Tibial nerve (tissue), 4 donors: Measurements from ENCODE around the gene PTPRD. TPM values are rescaled to one million over a fixed set of nuclear protein-coding genes. Genes with fewer than 3 reads are reported as not detected.

Experiments
- DNase-seq, 2 donors: peaks; one replicate each; pipeline ENCODE4 v3.0.0-alpha.2; 2019; ENCODE audit warnings: low spot score in 2 of 2
- H3K27ac ChIP-seq, 4 donors: fragments of 200-600 bp; sonication (generic) in 3 of 4; one replicate each; pipeline ENCODE4 v1.5.1; 2017 to 2019; ENCODE audit warnings: mild to moderate bottlenecking in 1 of 4
- H3K27me3 ChIP-seq, 2 donors: fragments of 200-600 bp; sonication (generic) in 1 of 2; one replicate each; pipeline versions ENCODE4 v1.5.1 to v1.6.0; 2017 to 2019
- H3K36me3 ChIP-seq, 3 donors: fragments of 200-600 bp; sonication (generic); one replicate each; pipeline ENCODE4 v1.5.1; 2018 to 2019
- H3K4me1 ChIP-seq, 4 donors: fragments of 200-600 bp; sonication (generic) in 3 of 4; one replicate each; pipeline ENCODE4 v1.5.1; 2017 to 2019
- H3K4me3 ChIP-seq, 4 donors: fragments of 200-600 bp; sonication (generic) in 3 of 4; one replicate each; pipeline ENCODE4 v1.5.1; 2017 to 2019; ENCODE audit warnings: mild to moderate bottlenecking in 1 of 4, moderate library complexity in 1 of 4
- H3K9me3 ChIP-seq, 4 donors: fragments of 200-600 bp; sonication (generic) in 3 of 4; one replicate each; pipeline ENCODE4 v1.5.1; 2017 to 2019
- EP300 ChIP-seq, 2 donors: sonication (generic); formaldehyde crosslinking; IDR thresholded peaks; one replicate each; pipeline ENCODE4 v1.6.1; 2017; ENCODE audit warnings: antibody characterized with exemption in 2 of 2, mild to moderate bottlenecking in 1 of 2
- POLR2A ChIP-seq, 2 donors: fragments of 450-650 bp; IDR thresholded peaks; one replicate each; pipeline ENCODE4 v1.6.1; 2017; ENCODE audit warnings: antibody characterized with exemption in 2 of 2, mild to moderate bottlenecking in 2 of 2, moderate library complexity in 2 of 2
- WGBS, 2 donors: methylation state at CpG; one replicate each; pipeline ENCODE4 v1.1.5; 2018; 5-methylcytosine and 5-hydroxymethylcytosine counted together
- total RNA-seq, 4 donors: library from RNA; depleted of rRNA; stranded (reverse); fragments of >200 nt; gene quantifications; one replicate each; pipeline ENCODE4 v1.1.0, GENCODE V29; 2016
- TF ChIP-seq, protein P1 (sequence below), 5 experiments: fragments of 200-600 bp in 3 of 5; fragments of 450-650 bp in 2 of 5; sonication (generic) in 3 of 5; IDR thresholded peaks; one replicate each; pipeline ENCODE4 v1.5.1; 2016 to 2019; ENCODE audit warnings: antibody characterized with exemption in 5 of 5, mild to moderate bottlenecking in 3 of 5, moderate library complexity in 2 of 5

PTPRD gene
- total RNA-seq, 4 donors from 2014 or later: 1.7 to 13.2 (median 5.1) TPM

DNA sequence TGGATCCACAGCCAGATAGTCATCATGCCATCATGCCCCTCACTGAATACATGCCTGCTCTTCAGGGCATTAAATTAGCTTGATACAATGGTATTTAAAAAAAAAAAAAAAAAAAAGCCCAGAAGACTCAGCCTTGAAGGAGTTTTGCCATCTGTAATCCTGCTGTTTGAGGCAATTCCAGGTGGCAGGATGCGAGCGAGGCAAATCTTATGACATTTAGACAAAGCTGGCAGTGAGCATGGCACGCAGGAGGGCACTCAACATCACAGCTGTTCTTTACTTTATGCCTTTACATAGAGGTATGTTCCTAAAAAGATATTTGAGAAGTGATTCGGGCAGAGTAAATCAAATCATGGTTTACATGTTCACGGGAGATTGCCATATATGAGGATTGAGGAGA is 2121.2 kb downstream of the PTPRD start:
- WGBS, 2 donors: 92 to 96% methylated on average over 5 of the region's 5 CpGs
- H3K9me3 ChIP-seq: no peaks in the 10 kb centered on the region
- TF ChIP-seq POLR2A (IDR thresholded peaks at IDR 0.05): no peak
- TF ChIP-seq, protein P1, sequence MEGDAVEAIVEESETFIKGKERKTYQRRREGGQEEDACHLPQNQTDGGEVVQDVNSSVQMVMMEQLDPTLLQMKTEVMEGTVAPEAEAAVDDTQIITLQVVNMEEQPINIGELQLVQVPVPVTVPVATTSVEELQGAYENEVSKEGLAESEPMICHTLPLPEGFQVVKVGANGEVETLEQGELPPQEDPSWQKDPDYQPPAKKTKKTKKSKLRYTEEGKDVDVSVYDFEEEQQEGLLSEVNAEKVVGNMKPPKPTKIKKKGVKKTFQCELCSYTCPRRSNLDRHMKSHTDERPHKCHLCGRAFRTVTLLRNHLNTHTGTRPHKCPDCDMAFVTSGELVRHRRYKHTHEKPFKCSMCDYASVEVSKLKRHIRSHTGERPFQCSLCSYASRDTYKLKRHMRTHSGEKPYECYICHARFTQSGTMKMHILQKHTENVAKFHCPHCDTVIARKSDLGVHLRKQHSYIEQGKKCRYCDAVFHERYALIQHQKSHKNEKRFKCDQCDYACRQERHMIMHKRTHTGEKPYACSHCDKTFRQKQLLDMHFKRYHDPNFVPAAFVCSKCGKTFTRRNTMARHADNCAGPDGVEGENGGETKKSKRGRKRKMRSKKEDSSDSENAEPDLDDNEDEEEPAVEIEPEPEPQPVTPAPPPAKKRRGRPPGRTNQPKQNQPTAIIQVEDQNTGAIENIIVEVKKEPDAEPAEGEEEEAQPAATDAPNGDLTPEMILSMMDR (IDR thresholded peaks at IDR 0.05): no peak
- TF ChIP-seq EP300 (IDR thresholded peaks at IDR 0.05): no peak

DNA sequence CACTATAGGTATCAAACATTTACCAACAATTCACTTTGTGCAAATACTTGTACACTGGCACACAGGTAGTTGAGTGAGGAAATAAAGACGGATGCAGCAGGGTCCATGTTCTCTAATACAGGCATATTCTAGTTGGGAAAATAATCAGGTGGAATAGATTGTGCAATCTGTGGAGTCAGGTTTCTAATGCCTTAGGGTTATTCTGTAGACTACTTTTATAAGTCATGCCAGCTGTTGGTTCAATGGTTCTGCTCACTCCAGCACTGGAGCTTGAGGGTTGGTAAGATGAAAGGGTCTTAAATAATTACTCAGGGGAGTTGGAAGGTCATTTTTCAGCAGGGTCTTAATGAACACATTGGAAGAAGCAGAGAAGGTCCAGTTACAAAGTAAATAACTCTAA is 2123.0 kb downstream of the PTPRD start:
- TF ChIP-seq EP300 (IDR thresholded peaks at IDR 0.05) (no peak), POLR2A (IDR thresholded peaks at IDR 0.05) (no peak)
- TF ChIP-seq, protein P1 (IDR thresholded peaks at IDR 0.05): no peak
- 82 to 90% methylated on average over 1 of the region's 1 CpG for WGBS, 2 donors
- H3K4me1 ChIP-seq: no peaks in the 10 kb centered on the region
- H3K36me3 ChIP-seq: no peaks in the 10 kb centered on the region
- H3K27ac ChIP-seq: no peak overlapping the region
- DNase-seq: no peak
- no peaks in the 10 kb centered on the region for H3K9me3 ChIP-seq
- no peaks in the 10 kb centered on the region for H3K27me3 ChIP-seq
- H3K4me3 ChIP-seq: no peak overlapping the region

More for the DNA sequence above, 2121.2 kb downstream of the PTPRD start:
- no peak for DNase-seq
- Histone ChIP-seq H3K27ac (no peak overlapping the region), H3K4me3 (no peak overlapping the region), H3K4me1 (no peaks in the 10 kb centered on the region), H3K27me3 (no peaks in the 10 kb centered on the region), H3K36me3 (no peaks in the 10 kb centered on the region)

DNA sequence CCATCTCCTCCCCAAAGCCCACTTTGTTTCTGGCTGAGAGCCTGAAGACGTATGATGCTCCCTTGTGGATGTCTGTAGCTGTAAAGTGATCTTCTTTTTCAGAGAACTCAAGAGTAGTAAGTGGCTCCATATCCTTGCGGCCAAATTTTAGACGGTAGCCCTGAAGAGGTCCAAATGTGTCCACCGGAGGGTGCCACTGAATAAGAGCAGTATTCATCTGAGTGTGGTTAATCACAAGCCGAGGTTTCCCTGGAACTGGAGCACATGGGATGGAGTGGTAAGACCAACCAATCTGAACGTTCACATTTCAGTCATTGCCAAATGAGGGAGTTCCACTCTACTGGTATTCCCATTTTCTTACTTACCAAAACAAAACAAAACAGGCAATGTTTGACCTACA is 2126.7 kb downstream of the PTPRD start:
- Histone ChIP-seq H3K27me3 (no peaks in the 10 kb centered on the region), H3K27ac (no peak overlapping the region), H3K4me3 (no peak overlapping the region), H3K9me3 (no peaks in the 10 kb centered on the region), H3K4me1 (no peaks in the 10 kb centered on the region), H3K36me3 (no peaks in the 10 kb centered on the region)
- TF ChIP-seq POLR2A (IDR thresholded peaks at IDR 0.05): no peak
- TF ChIP-seq, protein P1 (IDR thresholded peaks at IDR 0.05): peak in 2 of 5 experiments; percentile 16 to 17
- peak; percentile 15 to 38 for DNase-seq
- 65 to 69% methylated on average over 6 of the region's 6 CpGs for WGBS, 2 donors

DNA sequence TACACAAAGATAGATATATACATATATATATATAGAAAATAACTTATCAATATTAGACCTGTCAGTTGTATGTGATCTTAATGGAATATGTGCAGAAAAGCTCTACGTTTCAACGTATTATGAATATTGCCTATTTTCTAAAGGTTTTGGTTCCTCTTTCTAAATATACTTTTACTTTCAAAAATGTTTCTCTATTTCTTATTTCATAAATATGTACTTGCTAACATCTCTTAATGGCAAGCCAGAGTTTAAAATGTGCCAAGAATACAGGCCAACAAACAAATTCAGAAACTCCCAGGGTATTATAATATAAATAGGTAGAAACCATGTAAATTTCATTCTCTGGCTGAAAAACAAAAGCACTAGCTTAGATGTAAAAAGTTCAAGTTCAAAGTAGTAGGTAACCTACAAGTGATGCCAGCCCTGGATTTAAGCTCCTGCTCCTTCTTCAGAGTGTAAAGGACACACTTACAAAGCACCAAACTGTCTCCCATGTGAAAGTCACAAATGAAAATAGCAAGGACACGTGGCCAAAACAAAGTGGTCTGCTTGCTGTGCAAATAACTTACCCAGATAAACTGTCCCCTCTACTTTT is 2128.1 kb downstream of the PTPRD start:
- Histone ChIP-seq H3K36me3 (no peaks in the 10 kb centered on the region), H3K27me3 (no peaks in the 10 kb centered on the region), H3K4me1 (no peaks in the 10 kb centered on the region), H3K27ac (no peak overlapping the region), H3K4me3 (no peak overlapping the region), H3K9me3 (no peaks in the 10 kb centered on the region)
- 71 to 77% methylated on average over 3 of the region's 3 CpGs for WGBS, 2 donors
- TF ChIP-seq POLR2A (IDR thresholded peaks at IDR 0.05): no peak
- TF ChIP-seq EP300 (IDR thresholded peaks at IDR 0.05): no peak
- TF ChIP-seq, protein P1 (IDR thresholded peaks at IDR 0.05): no peak
- DNase-seq: no peak

DNA sequence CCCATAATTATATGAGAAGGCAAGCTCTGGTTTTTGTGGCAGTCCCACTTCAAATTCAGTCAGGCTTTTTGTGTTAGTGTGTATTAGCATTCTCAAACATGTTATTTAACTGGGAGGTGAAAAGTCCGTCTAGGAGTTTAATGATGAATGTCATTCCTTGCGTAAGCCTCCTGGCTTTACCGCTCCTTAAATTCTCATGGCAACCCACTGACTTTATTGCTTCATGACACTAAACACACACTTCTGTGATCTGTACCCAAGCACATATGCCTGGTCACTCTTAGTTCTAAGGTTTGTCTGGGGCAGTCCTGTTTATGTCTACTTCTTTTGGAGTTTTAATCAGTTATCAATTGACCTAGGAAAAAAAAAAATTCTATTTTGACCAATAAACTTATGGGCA is 2135.4 kb downstream of the PTPRD start:
- Histone ChIP-seq H3K9me3 (no peaks in the 10 kb centered on the region), H3K27me3 (no peaks in the 10 kb centered on the region), H3K4me1 (no peaks in the 10 kb centered on the region), H3K36me3 (no peaks in the 10 kb centered on the region), H3K27ac (no peak overlapping the region), H3K4me3 (no peak overlapping the region)
- no peak for DNase-seq
- WGBS, 2 donors: 96 to 98% methylated on average over 3 of the region's 3 CpGs
- TF ChIP-seq, protein P1 (IDR thresholded peaks at IDR 0.05): no peak
- TF ChIP-seq EP300 (IDR thresholded peaks at IDR 0.05) (no peak), POLR2A (IDR thresholded peaks at IDR 0.05) (no peak)
